ENCODE measurements around the gene MFSD2B.

The MFSD2B gene

DNA sequence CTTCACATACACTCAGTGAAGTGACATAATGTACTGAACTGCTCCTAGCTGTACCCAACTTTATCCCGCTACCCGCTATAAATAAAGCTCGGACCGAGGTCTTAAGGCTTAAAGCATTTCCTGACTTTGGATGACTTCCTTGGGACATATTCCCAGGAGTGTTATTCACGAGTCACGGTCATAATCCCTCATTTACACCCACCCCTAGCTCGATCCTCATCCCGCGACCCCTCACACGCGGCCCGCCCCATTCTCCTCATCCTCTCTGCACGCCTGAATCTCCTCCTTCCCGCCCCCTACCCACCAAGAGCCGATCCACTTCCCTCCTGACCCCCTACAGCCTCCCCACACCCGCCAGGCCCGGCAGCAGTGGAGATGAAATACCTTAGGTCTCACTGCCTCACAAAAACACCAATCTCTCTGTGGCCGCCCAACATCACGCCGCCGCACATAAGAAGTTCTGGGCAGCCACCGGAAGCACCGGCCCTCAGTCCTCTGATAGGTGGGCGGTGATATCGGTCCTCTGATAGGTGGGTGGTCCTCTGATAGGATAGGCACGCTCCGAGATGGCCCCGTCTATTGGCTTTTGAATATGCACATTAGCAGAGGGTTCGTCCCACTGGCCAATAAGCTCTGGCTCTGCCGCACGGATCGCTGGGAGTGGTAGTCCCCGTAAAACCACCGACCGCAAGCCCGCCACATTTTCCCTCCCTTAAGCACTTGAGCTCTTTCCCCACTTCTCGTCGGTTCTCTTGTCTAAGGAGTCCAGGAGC is 37.2 kb downstream of the MFSD2B start, which contains the start of gene WDCP:
WDCP (minus strand) TSS at position 462 of the 773 bp plus-strand sequence. CDS start 7,897 bp downstream, outside the sequence.
- DNase-seq (ENCODE audit: extremely low read depth, low read depth), result peak; percentile 95
- TF ChIP-seq, protein P1, sequence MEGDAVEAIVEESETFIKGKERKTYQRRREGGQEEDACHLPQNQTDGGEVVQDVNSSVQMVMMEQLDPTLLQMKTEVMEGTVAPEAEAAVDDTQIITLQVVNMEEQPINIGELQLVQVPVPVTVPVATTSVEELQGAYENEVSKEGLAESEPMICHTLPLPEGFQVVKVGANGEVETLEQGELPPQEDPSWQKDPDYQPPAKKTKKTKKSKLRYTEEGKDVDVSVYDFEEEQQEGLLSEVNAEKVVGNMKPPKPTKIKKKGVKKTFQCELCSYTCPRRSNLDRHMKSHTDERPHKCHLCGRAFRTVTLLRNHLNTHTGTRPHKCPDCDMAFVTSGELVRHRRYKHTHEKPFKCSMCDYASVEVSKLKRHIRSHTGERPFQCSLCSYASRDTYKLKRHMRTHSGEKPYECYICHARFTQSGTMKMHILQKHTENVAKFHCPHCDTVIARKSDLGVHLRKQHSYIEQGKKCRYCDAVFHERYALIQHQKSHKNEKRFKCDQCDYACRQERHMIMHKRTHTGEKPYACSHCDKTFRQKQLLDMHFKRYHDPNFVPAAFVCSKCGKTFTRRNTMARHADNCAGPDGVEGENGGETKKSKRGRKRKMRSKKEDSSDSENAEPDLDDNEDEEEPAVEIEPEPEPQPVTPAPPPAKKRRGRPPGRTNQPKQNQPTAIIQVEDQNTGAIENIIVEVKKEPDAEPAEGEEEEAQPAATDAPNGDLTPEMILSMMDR (IDR thresholded peaks at IDR 0.05; ENCODE audit: low read depth, low read length), result no peak

DNA sequence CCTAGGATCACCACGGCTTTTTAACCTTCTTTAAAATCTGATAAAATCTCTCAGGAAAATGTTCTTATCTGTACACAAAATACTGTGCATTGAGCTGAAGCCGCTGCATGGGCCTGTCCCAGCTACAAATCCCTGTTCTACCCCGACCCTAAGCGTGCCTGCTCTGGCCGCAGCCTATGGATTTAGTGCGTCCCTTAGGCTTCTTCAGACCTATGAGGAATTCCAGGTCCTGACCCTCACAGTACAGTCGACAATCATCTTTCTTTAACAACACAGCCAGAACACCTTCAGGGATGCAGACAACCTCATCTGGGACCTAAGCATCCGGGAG is 37.8 kb downstream of the MFSD2B start:
- no peak for DNase-seq (ENCODE audit: extremely low read depth, low read depth)
- TF ChIP-seq, protein P1 (IDR thresholded peaks at IDR 0.05; ENCODE audit: low read depth, low read length), result no peak

DNA sequence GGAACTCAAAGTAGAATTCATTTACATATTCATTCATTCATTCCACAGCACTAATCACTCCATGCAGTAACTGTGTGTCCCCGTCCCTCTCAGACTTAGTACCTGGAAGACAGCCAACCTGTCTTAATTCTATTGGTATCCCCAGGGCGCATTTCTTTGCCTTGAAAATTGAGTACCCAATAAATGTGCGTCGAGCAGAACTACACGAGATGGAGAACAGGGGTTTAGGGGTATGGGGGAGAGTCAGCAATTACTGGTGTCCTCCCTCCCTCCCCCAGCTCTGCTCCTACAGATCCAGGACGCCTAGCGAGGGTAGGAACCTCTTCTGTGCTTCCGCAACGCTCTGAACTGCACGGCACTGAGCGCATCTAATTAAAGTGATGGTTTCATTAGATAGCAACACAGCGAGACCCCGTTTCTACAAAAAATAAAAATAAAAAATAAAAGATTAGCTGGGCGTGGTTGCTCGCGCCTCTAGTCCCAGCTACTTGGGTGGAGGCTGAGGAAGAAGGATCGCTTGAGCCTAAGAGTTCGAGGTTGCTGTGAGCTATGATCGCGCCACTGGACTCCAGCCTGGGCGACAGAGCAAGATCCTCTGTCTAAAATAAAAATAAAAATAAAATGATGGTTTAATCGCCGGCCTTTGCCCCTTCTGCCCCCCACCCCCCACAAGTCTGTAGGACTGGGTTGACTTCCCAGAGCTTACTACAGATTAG is 39.0 kb downstream of the MFSD2B start:
- no peak for DNase-seq (ENCODE audit: extremely low read depth, low read depth)
- TF ChIP-seq, protein P1 (IDR thresholded peaks at IDR 0.05; ENCODE audit: low read depth, low read length), result no peak

DNA sequence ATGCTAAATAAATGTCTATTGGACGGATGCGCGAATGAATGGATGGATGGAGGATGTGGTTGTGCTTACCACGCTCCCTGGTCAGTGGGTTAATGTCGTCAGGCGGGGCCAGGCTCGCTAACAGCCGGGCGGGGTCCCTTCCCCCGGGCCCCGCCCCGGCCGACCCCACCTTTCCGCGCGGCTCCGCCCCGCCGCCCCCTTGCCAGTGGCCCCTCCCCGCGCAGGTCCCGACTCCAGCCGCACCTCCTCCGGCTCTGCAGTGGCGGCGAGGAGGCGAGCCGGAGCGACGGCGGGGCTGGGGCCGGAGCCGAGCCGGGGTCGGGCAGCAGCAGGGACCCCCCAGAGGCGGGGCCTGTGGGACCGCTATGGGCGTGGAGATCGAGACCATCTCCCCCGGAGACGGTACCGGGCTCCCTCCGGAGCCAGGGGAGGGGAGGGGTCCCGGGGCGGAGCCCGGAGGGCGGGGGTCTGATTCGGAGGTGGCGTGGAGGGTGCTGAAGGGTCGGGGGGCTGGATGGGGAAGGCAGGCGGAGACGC is 39.7 kb downstream of the MFSD2B start, which contains the start of gene FKBP1B:
FKBP1B (plus strand) TSS at position 257 of the 537 bp plus-strand sequence; CDS start at position 366, 109 bp downstream.
- no peak for DNase-seq (ENCODE audit: extremely low read depth, low read depth)
- TF ChIP-seq, protein P1 (IDR thresholded peaks at IDR 0.05; ENCODE audit: low read depth, low read length), result no peak

DNA sequence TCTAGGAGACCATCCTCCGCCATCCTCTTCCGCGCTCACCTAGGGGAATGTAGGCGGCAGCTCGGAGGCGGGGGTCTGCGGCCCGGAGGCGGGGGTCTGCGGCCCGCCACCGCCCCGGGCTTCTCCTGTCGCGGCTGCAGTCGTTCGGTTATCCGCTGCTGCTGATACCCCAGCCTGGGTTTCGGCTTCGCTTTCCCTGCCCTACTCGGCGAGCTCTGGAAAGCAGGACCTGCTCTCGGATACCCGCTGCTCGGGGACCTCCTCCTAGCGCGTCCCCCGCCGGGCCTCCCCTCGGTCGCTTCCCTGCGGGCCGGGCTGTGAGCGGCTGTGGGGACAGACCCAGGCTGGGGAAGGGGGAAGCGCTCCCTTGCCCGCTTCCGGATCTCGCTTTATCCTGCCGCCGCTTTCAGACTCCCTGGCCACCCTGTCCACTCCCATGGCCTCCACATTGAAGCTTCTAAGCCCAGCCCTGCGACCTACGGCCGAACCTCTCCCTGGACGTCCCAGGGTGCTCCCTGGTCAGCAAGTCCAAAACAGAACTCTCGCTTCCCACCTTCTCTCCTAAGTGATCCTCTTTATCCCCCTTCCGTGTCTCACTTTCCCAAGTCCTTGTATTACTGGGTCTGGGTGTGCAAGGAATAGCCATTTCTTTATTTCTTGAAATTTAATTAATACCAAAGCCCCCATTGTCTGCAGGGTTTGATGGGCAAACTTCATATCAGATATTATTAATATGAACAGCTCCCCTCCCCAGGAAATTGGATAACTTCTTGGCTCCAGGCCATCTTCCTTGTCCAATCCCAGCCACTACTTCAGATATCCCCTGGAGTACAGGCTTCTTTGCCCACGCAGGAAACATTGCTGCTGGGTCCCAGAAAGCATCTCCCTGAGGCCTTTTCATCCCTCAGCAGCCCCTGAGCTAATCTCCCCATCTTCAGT is 40.4 kb downstream of the MFSD2B start:
- TF ChIP-seq, protein P1 (IDR thresholded peaks at IDR 0.05; ENCODE audit: low read depth, low read length), result no peak
- no peak for DNase-seq (ENCODE audit: extremely low read depth, low read depth)

DNA sequence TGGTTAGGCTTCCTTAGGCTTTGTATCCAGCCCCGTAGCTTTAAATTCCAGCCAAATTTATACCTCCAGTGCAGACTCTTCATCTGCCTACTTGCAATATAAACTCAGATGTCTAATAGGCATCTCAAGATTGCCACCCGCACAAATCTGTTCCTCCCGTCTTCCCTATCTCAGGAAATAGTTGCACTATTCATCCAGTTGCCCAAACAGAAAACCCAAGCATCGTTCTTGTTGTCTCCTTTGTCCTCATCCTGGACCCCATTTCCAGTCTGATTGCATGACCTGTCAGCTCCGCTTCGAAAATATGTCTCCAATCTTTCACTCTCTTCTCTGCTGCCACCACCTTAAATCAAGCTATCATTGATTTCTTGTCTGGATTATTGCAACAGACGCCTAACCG is 41.9 kb downstream of the MFSD2B start:
- DNase-seq (ENCODE audit: extremely low read depth, low read depth), result no peak
- TF ChIP-seq, protein P1 (IDR thresholded peaks at IDR 0.05; ENCODE audit: low read depth, low read length), result no peak
